GM18526 (cell line): ENCODE results near the gene GNA14.

Source experiments
- POLR2A ChIP-seq: IDR thresholded peaks from 3 replicates; pipeline ENCODE4 v1.6.1; 2011; ENCODE audit not compliant: insufficient read length; ENCODE audit errors: extremely low read depth

The GNA14 gene

GRCh38 chr9:77456829-77457437 is 191.2 kb downstream of the GNA14 start:
- TF ChIP-seq POLR2A, result no peak

DNA sequence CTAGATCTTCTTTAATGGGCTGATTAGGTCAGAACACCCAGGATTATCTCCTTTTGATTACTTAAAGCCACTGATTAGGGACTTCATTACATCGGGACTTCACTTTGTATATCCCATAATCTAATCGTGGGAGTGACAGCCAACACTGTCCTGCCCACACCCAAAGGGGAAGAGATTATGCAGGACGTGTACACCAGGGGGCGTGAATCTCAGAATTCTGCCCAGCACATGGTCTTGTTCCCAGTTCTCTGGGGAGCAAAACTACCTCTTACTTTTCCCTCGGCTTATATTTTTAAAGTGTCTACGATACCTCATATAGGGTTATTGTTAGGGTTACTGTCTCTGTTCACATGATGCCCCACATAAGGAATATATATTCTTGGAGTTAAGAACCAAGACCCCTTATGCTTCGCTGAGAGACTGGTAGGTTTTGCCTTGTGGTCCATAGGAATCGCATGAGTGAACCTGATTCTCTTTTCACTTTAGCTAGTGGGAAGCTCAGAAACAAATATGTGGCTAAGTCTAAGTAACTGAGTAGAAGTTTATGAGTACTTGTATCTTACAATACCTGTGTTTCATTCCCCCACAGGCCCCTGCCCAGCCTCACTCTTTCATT is 192.7 kb downstream of the GNA14 start:
- no peak for TF ChIP-seq POLR2A

GRCh38 chr9:77454663-77455062 is 193.5 kb downstream of the GNA14 start:
- TF ChIP-seq POLR2A, result no peak

DNA sequence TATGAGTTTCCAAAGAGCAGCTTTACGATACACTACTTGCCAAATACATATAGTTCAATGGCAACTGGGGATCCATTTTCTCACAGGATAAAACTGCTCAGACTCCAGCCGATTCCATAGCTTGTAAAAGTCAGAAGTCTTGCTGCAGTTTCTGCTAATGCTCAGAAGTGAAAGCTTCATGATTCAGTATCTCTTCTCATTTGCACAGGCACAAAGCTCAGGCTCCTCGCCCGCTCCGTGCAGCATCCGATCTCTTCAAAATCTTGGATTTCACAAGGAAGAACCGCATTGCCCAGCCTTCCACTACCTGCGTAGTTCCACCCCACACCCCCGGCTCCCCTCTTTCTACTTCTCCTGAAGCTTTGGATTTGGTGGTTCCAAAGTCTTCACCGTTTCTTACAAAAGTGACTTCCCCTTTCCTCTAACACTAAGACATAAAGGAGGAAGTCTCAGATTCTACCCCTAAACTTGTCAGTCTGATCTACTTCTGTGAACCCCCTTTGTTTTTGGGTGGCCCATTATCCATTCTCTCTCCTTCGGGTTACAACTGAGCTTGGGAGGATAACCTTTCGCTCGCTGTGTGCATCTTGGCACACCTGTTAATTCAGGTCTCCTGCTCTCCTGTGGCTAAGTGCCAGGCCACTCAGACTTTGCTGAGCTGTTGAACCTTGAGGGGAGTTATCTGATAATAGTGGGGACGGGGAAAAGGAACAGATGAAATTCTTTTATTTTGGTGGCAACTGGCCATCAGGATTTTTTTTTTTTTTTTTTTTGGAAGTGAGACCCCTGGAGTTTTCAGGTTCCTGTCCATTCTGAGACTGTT is 194.1 kb downstream of the GNA14 start:
- TF ChIP-seq POLR2A, result no peak

DNA sequence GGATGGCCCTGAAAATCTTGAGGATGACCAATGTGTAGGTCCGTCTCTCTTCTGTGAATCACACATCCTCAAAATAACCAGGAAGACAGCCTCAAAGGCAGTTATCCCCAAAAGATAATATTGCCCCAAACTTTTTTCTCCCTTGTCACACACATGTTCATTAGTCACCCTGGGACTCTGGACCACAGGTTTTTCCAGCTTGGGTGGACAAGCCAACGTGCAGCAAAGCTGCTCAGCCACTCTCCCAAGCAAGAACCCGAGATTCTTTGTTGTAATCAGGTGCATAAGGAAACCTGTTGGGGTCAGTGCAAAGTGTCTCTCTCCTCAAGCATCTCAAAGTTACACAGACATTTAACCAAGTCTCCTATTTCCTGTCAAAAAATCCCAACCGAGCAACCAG is 196.6 kb downstream of the GNA14 start:
- TF ChIP-seq POLR2A, result no peak

DNA sequence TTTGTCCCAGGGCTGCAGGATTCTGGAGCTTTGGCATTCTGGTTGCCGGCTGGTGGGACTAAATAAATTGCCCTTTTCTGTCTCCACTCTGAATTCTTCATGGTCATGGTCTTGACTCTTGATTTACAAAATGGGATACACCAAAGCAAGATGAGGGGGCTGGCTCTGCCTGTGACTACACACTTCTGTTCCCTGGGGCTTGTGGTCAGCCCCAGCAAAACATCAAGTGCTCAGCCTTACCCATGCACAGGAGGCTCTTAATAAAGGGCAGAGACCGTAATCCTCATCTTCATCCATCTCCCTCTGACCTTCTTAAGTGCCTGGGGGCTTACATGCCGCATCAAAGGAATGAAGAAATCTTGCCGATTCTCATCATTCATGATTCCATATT is 198.0 kb downstream of the GNA14 start:
- TF ChIP-seq POLR2A, result no peak

DNA sequence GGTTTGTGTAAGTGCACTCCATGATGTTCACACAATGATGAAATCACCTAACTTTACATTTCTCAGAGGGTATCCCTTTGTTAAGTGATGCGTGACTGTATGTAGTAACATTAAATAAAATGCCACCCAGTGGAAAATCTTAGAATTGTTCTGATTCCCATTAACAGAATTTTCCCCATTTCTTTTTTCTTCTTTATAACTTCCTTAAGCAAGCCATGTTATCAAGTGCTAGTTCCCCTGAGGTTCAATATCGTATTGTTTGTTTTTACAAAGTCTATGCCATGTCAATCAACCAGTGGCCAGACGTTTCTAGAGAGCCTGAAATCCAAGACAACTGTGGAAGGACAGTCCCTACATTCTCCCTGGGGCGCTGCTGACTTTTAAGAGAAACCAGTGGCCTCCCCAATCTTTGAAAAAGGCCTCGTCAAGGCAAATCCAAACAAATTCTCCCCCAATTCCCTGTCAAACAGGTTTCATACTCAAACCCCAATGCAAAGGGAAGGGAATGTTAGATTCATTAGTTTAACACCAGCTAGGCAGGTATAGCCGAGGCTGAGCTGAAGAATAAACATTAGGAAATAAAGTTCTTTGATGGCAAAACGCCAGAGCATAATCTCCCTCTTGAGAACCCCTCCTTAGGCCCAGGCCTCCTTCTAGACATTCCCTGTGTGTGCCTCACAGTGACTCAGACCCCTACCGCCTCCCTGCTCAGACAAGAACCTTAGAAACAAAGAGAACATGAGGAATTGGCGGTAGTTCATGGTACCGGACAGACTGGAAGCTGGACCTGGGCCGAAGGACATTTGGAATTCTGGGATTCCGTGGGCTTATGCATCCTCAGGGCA is 198.7 kb downstream of the GNA14 start:
- TF ChIP-seq POLR2A, result no peak

GRCh38 chr9:77447646-77448045 is 200.5 kb downstream of the GNA14 start:
- TF ChIP-seq POLR2A, result no peak

- no peak for TF ChIP-seq POLR2A
These were observed 205.7 kb downstream of the GNA14 start for GRCh38 chr9:77442436-77442835.

DNA sequence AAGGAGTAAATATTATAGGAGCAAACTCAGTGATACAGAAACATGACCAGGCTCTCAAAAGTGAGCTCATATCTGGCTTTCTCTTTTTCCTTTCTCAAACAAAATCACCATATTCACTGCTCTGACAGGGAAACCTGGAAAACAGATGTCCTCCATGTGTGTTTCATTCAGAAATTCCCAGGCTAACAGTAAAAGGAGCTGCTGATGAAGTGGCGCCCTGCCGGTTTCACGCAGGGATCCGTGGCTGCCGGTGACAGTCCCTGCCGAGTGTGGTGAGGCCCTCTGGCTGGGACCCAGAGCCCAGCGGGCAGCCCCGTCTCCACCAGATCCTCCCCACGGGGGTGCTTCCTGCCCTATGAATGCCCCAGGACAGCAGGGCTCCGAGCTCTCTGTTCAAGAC is 208.1 kb downstream of the GNA14 start:
- TF ChIP-seq POLR2A, result no peak

DNA sequence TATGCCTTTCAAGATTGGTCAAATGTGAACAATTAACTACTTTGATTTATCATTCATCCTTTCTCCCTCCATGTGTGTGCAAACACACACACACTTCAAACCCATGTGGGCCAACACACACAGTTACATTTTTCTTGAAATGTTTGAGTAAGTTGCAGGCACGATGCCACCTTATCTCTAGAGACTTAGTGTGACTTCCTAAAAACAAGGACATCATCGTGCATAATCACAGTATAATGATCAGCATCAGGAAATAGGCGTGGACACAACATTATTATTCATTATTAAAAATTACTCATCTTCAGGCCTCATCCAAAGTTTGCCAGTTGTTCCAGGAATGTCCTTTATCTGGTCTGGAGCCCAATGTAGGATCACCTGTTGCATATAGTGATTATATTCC is 209.5 kb downstream of the GNA14 start:
- no peak for TF ChIP-seq POLR2A

- no peak for TF ChIP-seq POLR2A
These were observed 212.4 kb downstream of the GNA14 start for GRCh38 chr9:77435688-77436087.

DNA sequence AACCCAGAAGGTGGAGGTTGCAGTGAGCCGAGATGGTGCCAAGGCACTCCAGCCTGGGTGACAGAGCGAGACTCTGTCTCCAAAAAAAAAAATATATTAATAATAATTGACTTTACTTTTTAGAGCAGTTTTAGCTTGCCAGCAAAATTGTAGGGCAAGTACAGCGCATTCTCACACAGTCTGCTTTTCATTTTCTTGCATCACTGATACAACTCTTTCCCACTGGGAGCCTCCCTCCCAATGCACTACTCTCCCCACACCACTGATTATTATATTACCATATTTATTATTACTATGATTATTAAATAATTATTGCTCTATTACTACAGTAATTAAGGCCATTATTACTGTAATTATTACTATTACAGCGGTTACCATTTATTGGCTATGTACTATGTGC is 212.8 kb downstream of the GNA14 start:
- no peak for TF ChIP-seq POLR2A

GRCh38 chr9:77433675-77434445 is 214.3 kb downstream of the GNA14 start:
- no peak for TF ChIP-seq POLR2A

GRCh38 chr9:77432053-77432452 is 216.1 kb downstream of the GNA14 start:
- no peak for TF ChIP-seq POLR2A
